OCI-LY7 (cell line): ENCODE data around the gene ZNF182.
"Not testable (repeated sequence)": the region's sequence is repeated elsewhere in the genome, so short reads cannot be mapped to it uniquely, and the experiment has no call there.

Source experiments
- EZH2phosphoT487 ChIP-seq: fragments of 200-600 bp; sonication (generic); IDR thresholded peaks from 2 replicates; pipeline ENCODE4 v1.6.1; 2018; ENCODE audit warnings: low read depth, borderline replicate concordance, mild to moderate bottlenecking, mixed run types, antibody characterized with exemption, low read length, moderate library complexity, mixed read lengths
- TF ChIP-seq, protein P1 (sequence below): fragments of 200-600 bp; sonication (generic); conservative IDR thresholded peaks from 2 replicates; pipeline ENCODE4 v1.5.1; 2014; ENCODE audit warnings: mild to moderate bottlenecking, antibody characterized with exemption, low read length, moderate library complexity, mixed read lengths

GRCh38 chrX:47961830-47962229 is 42.0 kb downstream of the ZNF182 start:
- TF ChIP-seq, protein P1, sequence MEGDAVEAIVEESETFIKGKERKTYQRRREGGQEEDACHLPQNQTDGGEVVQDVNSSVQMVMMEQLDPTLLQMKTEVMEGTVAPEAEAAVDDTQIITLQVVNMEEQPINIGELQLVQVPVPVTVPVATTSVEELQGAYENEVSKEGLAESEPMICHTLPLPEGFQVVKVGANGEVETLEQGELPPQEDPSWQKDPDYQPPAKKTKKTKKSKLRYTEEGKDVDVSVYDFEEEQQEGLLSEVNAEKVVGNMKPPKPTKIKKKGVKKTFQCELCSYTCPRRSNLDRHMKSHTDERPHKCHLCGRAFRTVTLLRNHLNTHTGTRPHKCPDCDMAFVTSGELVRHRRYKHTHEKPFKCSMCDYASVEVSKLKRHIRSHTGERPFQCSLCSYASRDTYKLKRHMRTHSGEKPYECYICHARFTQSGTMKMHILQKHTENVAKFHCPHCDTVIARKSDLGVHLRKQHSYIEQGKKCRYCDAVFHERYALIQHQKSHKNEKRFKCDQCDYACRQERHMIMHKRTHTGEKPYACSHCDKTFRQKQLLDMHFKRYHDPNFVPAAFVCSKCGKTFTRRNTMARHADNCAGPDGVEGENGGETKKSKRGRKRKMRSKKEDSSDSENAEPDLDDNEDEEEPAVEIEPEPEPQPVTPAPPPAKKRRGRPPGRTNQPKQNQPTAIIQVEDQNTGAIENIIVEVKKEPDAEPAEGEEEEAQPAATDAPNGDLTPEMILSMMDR: not testable (repeated sequence)
- not testable (repeated sequence) for TF ChIP-seq EZH2phosphoT487
